ENCODE measurements around the gene STK39. TPM values are rescaled to one million over a fixed set of nuclear protein-coding genes. Genes with fewer than 3 reads are reported as not detected.

STK39 gene
- total and polyA plus RNA-seq, 2 donors (not counting 1 experiment from before 2014, with no cell fraction given), result 2.3 to 14.6 TPM

- Histone ChIP-seq H2AFZ (ENCODE audit: insufficient read depth, low read depth, low read length, poor library complexity, severe bottlenecking) (no peak overlapping the region), H3K9ac (ENCODE audit: low read length) (no peak overlapping the region), H3K9me3 (ENCODE audit: control extremely low read depth in 1 of 3, control insufficient read depth in 2 of 3, insufficient read depth in 1 of 3, low read length in 2 of 3) (no peaks in the 10 kb centered on the region), H3K27me3 (replicated peaks in 1 of 4; ENCODE audit: control extremely low read depth in 1 of 4, control insufficient read depth in 3 of 4, insufficient read depth in 4 of 4, low read length in 3 of 4) (no peaks in the 10 kb centered on the region), H3K4me1 (ENCODE audit: control insufficient read depth in 2 of 2, insufficient read depth in 2 of 2, low read length in 2 of 2) (no peaks in the 10 kb centered on the region), H3K27ac (ENCODE audit: low read length in 2 of 2) (no peak overlapping the region), H3K36me3 (replicated peaks in 1 of 2; ENCODE audit: control extremely low read depth in 1 of 2, control insufficient read depth in 1 of 2, extremely low read depth in 1 of 2, insufficient read depth in 2 of 2, low read length in 1 of 2) (peaks cover 0 to 2% of the 10 kb centered on the region in 2 experiments), H3K4me3 (ENCODE audit: control extremely low read depth in 1 of 5, extremely low read depth in 1 of 5, insufficient read depth in 1 of 5, low read depth in 2 of 5, low read length in 4 of 5) (no peak overlapping the region), H3K79me2 (ENCODE audit: control insufficient read depth, insufficient read depth, low read length) (no peaks in the 10 kb centered on the region), H3K4me2 (replicated peaks; ENCODE audit: low read depth, low read length, poor library complexity, severe bottlenecking) (no peak overlapping the region), H4K20me1 (ENCODE audit: control insufficient read depth, insufficient read depth, low read length, poor library complexity, severe bottlenecking) (no peaks in the 10 kb centered on the region)
- Mint-ChIP-seq H3K27ac (no peak overlapping the region), H3K27me3 (no peaks in the 10 kb centered on the region), H3K4me3 (no peak overlapping the region), H3K9me3 (ENCODE audit: insufficient read depth) (no peaks in the 10 kb centered on the region), H3K4me1 (no peaks in the 10 kb centered on the region)
- intact Hi-C loops (cut with micrococcal nuclease), result no loop called here
- ATAC-seq (ENCODE audit: low read depth) (no peak), DNase-seq (no peak)
- ChIA-PET CTCF (interaction anchor here (1.7 kb wide), 1 partner anchor 26 kb away, joined by 8 read pairs; no protein-coding TSS in a partner anchor), POLR2A (no interaction called here)
- no CpG with 5 or more reads among the region's 3 CpGs for WGBS (ENCODE audit: insufficient coverage)
- TF ChIP-seq, protein P1, sequence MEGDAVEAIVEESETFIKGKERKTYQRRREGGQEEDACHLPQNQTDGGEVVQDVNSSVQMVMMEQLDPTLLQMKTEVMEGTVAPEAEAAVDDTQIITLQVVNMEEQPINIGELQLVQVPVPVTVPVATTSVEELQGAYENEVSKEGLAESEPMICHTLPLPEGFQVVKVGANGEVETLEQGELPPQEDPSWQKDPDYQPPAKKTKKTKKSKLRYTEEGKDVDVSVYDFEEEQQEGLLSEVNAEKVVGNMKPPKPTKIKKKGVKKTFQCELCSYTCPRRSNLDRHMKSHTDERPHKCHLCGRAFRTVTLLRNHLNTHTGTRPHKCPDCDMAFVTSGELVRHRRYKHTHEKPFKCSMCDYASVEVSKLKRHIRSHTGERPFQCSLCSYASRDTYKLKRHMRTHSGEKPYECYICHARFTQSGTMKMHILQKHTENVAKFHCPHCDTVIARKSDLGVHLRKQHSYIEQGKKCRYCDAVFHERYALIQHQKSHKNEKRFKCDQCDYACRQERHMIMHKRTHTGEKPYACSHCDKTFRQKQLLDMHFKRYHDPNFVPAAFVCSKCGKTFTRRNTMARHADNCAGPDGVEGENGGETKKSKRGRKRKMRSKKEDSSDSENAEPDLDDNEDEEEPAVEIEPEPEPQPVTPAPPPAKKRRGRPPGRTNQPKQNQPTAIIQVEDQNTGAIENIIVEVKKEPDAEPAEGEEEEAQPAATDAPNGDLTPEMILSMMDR (IDR thresholded peaks at IDR 0.05), result no peak
- no peak for TF ChIP-seq EZH2 (IDR thresholded peaks at IDR 0.05; ENCODE audit: borderline replicate concordance, insufficient read depth, low read depth, low read length, poor library complexity, severe bottlenecking)
These were observed 101.7 kb downstream of the STK39 start for GRCh38 chr2:168145426-168146310.

DNA sequence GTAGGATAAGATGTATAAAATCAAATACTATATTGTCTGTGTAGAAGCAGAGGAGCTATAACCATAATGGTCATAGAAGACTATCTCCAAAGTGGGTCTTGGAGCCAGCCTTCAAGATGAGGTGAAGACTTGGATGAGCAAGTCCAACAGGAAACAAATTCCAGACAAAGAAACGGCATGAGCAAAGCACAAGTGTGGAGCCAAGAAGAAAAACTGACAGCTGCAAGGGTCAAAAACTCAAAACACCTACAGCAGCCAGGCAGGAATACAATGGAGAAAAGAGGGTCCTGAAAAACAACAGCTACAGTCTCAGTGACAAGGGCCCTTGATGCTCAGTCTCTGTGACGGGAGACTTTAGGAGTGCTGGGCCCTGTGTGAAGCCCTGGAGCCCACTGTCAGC, 102.4 kb downstream of the STK39 start:
- H3K4me1 ChIP-seq (ENCODE audit: control insufficient read depth in 2 of 2, insufficient read depth in 2 of 2, low read length in 2 of 2), result no peaks in the 10 kb centered on the region
- no peaks in the 10 kb centered on the region for H4K20me1 ChIP-seq (ENCODE audit: control insufficient read depth, insufficient read depth, low read length, poor library complexity, severe bottlenecking)
- CTCF ChIA-PET, result interaction anchor here (1.7 kb wide), 1 partner anchor 26 kb away, joined by 8 read pairs; no protein-coding TSS in a partner anchor
- intact Hi-C loops (cut with micrococcal nuclease), result no loop called here
- DNase-seq, result no peak
- no peaks in the 10 kb centered on the region for H3K27me3 ChIP-seq (replicated peaks in 1 of 4; ENCODE audit: control extremely low read depth in 1 of 4, control insufficient read depth in 3 of 4, insufficient read depth in 4 of 4, low read length in 3 of 4)
- peaks cover 0 to under 1% of the 10 kb centered on the region in 2 experiments for H3K36me3 ChIP-seq (replicated peaks in 1 of 2; ENCODE audit: control extremely low read depth in 1 of 2, control insufficient read depth in 1 of 2, extremely low read depth in 1 of 2, insufficient read depth in 2 of 2, low read length in 1 of 2)
- H3K4me3 Mint-ChIP-seq, result no peak overlapping the region
- 100% methylated on average over 1 of the region's 2 CpGs for WGBS (ENCODE audit: insufficient coverage)
- TF ChIP-seq, protein P1 (IDR thresholded peaks at IDR 0.05), result no peak
- no peak for TF ChIP-seq EZH2 (IDR thresholded peaks at IDR 0.05; ENCODE audit: borderline replicate concordance, insufficient read depth, low read depth, low read length, poor library complexity, severe bottlenecking)
- no peak overlapping the region for H3K4me2 ChIP-seq (replicated peaks; ENCODE audit: low read depth, low read length, poor library complexity, severe bottlenecking)
- no peak overlapping the region for H2AFZ ChIP-seq (ENCODE audit: insufficient read depth, low read depth, low read length, poor library complexity, severe bottlenecking)
- H3K4me1 Mint-ChIP-seq, result no peaks in the 10 kb centered on the region
- H3K9ac ChIP-seq (ENCODE audit: low read length), result no peak overlapping the region
- no peak overlapping the region for H3K27ac ChIP-seq (ENCODE audit: low read length in 2 of 2)
- no peaks in the 10 kb centered on the region for H3K9me3 Mint-ChIP-seq (ENCODE audit: insufficient read depth)
- H3K27ac Mint-ChIP-seq, result no peak overlapping the region
- POLR2A ChIA-PET, result no interaction called here
- no peaks in the 10 kb centered on the region for H3K27me3 Mint-ChIP-seq
- no peaks in the 10 kb centered on the region for H3K9me3 ChIP-seq (ENCODE audit: control extremely low read depth in 1 of 3, control insufficient read depth in 2 of 3, insufficient read depth in 1 of 3, low read length in 2 of 3)
- no peaks in the 10 kb centered on the region for H3K79me2 ChIP-seq (ENCODE audit: control insufficient read depth, insufficient read depth, low read length)
- ATAC-seq (ENCODE audit: low read depth), result no peak
- H3K4me3 ChIP-seq (ENCODE audit: control extremely low read depth in 1 of 5, extremely low read depth in 1 of 5, insufficient read depth in 1 of 5, low read depth in 2 of 5, low read length in 4 of 5), result no peak overlapping the region

Data from B cell (primary cell).